Measurements from ENCODE around the gene ZFC3H1.
"Not testable (repeated sequence)": the region's sequence is repeated elsewhere in the genome, so short reads cannot be mapped to it uniquely, and the experiment has no call there.

ZFC3H1 gene

GRCh38 chr12:71582925-71583324 lies 80.7 kb downstream of the ZFC3H1 start:
- no peak for DNase-seq (ENCODE audit: low spot score)

GRCh38 chr12:71581206-71581605 lies 82.4 kb downstream of the ZFC3H1 start:
- DNase-seq (ENCODE audit: low spot score) = peak; percentile 92

GRCh38 chr12:71578694-71579258 lies 84.9 kb downstream of the ZFC3H1 start:
- no peak for DNase-seq (ENCODE audit: low spot score)

- DNase-seq (ENCODE audit: low spot score) = no peak
These were observed 87.2 kb downstream of the ZFC3H1 start for GRCh38 chr12:71576496-71576895.

GRCh38 chr12:71569885-71570284 lies 93.8 kb downstream of the ZFC3H1 start:
- DNase-seq (ENCODE audit: low spot score) = not testable (repeated sequence)

- DNase-seq (ENCODE audit: low spot score) = no peak
These were observed 96.1 kb downstream of the ZFC3H1 start for GRCh38 chr12:71567537-71567936.

GRCh38 chr12:71566655-71567054 lies 97.0 kb downstream of the ZFC3H1 start:
- no peak for DNase-seq (ENCODE audit: low spot score)

GRCh38 chr12:71565535-71565934 lies 98.1 kb downstream of the ZFC3H1 start:
- DNase-seq (ENCODE audit: low spot score) = no peak

GRCh38 chr12:71562676-71563595 lies 100.7 kb downstream of the ZFC3H1 start:
- DNase-seq (ENCODE audit: low spot score) = no peak
